Glutamatergic neuron (in vitro differentiated cells): ENCODE results near the gene VSTM2B. TPM values are rescaled to one million over a fixed set of nuclear protein-coding genes. Genes with fewer than 3 reads are reported as not detected.

ENCODE experiments used
- DNase-seq: peaks from one replicate; pipeline ENCODE4 v3.0.0; 2022
- H3K27ac Mint-ChIP-seq: one replicate; pipeline ENCODE4 v1.8.0; 2020; ENCODE audit warnings: mild to moderate bottlenecking, mixed read lengths, inconsistent platforms; ENCODE audit not compliant: unreplicated experiment
- H3K27me3 Mint-ChIP-seq: one replicate; pipeline ENCODE4 v1.8.0; 2020; ENCODE audit warnings: mild to moderate bottlenecking, moderate library complexity, mixed read lengths, inconsistent platforms; ENCODE audit not compliant: unreplicated experiment
- H3K36me3 Mint-ChIP-seq: one replicate; pipeline ENCODE4 v1.8.0; 2020; ENCODE audit warnings: mild to moderate bottlenecking, mixed read lengths, inconsistent platforms; ENCODE audit not compliant: unreplicated experiment
- H3K4me1 Mint-ChIP-seq: one replicate; pipeline ENCODE4 v1.8.0; 2020; ENCODE audit warnings: mild to moderate bottlenecking, low read depth, mixed read lengths, inconsistent platforms; ENCODE audit not compliant: unreplicated experiment
- H3K4me3 Mint-ChIP-seq: one replicate; pipeline ENCODE4 v1.8.0; 2020; ENCODE audit warnings: mild to moderate bottlenecking, mixed read lengths, inconsistent platforms; ENCODE audit not compliant: unreplicated experiment
- H3K9me3 Mint-ChIP-seq: one replicate; pipeline ENCODE4 v1.8.0; 2020; ENCODE audit warnings: mild to moderate bottlenecking, moderate library complexity, mixed read lengths, inconsistent platforms; ENCODE audit not compliant: unreplicated experiment
- CTCF ChIP-seq: fragments of 200-600 bp; sonication (generic); IDR thresholded peaks from one replicate; pipeline ENCODE4 v1.5.0; 2021; ENCODE audit not compliant: partially characterized antibody, unreplicated experiment
- total RNA-seq: library from RNA; stranded (reverse); fragmentation: NEBNext Ultra II Directional; extraction: Animal tissue kit (Norgen Biotek cat#: 25700); gene quantifications from one replicate; pipeline ENCODE4 v1.2.1, GENCODE V29; 2021; ENCODE audit not compliant: unreplicated experiment

VSTM2B gene
- total RNA-seq, 1 donor from 2014 or later: 16.6 TPM

GRCh38 chr19:29579308-29579910, 53.6 kb downstream of the VSTM2B start:
- Mint-ChIP-seq H3K4me3 (no peak overlapping the region), H3K27ac (no peak overlapping the region), H3K9me3 (no peaks in the 10 kb centered on the region), H3K36me3 (peaks cover 5% of the 10 kb centered on the region), H3K4me1 (peaks cover 13% of the 10 kb centered on the region), H3K27me3 (peaks cover 8% of the 10 kb centered on the region)
- no peak for TF ChIP-seq CTCF
- DNase-seq: no peak

GRCh38 chr19:29581398-29581797, 55.6 kb downstream of the VSTM2B start:
- no peak for TF ChIP-seq CTCF
- DNase-seq: no peak
- Mint-ChIP-seq H3K4me1 (peaks cover 6% of the 10 kb centered on the region), H3K27me3 (peaks cover 8% of the 10 kb centered on the region), H3K4me3 (no peak overlapping the region), H3K27ac (no peak overlapping the region), H3K36me3 (peaks cover 5% of the 10 kb centered on the region), H3K9me3 (no peaks in the 10 kb centered on the region)

DNA sequence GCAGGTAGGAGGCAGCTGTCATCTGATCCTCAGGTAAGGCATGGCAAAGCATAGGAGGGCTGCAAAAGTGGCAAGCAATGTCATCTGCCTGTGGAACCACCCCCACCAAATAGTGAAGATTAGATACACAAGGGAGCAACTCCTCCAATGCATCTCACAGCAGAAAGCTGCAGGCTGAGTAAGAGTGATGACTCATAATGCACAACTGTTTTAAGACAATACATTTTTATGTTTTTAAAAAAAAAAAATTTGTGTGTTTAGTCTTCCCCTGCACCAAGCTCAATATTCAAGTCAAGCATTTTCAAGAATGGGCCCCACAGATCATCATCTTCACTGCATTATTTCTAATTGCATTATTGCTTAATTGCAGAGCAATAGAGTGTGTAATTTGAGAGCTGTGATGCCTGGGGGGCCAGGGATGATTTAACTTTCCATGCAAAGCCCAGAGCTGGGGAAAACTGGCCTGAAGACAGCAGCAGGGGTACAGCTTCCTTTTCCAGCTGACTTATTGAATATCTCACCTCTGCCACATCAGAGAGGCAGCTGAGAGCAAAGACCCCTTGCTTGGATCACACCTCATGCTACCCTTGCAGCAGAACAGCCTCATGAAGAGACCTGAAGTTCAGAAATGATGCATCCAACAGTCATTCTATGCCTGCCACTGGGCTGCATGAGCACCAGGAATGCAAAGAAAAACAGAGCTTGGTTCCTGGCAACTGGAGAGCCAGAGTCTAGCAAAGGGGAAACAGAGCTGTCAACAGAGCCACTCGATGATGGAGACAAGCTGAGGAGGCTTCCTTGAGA, 57.6 kb downstream of the VSTM2B start:
- H3K4me1 Mint-ChIP-seq: no peaks in the 10 kb centered on the region
- peaks cover 9% of the 10 kb centered on the region for H3K27me3 Mint-ChIP-seq
- no peak for TF ChIP-seq CTCF
- H3K36me3 Mint-ChIP-seq: peaks cover 5% of the 10 kb centered on the region
- no peak overlapping the region for H3K27ac Mint-ChIP-seq
- H3K4me3 Mint-ChIP-seq: no peak overlapping the region
- no peak for DNase-seq
- no peaks in the 10 kb centered on the region for H3K9me3 Mint-ChIP-seq

GRCh38 chr19:29586401-29586800, 60.6 kb downstream of the VSTM2B start:
- Mint-ChIP-seq H3K36me3 (peaks cover 5% of the 10 kb centered on the region), H3K27me3 (peaks cover 6% of the 10 kb centered on the region), H3K4me3 (no peak overlapping the region), H3K9me3 (no peaks in the 10 kb centered on the region), H3K4me1 (no peaks in the 10 kb centered on the region), H3K27ac (no peak overlapping the region)
- DNase-seq: no peak
- no peak for TF ChIP-seq CTCF

GRCh38 chr19:29587059-29587458, 61.3 kb downstream of the VSTM2B start:
- no peak overlapping the region for H3K4me3 Mint-ChIP-seq
- no peak overlapping the region for H3K27ac Mint-ChIP-seq
- no peaks in the 10 kb centered on the region for H3K9me3 Mint-ChIP-seq
- H3K27me3 Mint-ChIP-seq: peaks cover 8% of the 10 kb centered on the region
- no peaks in the 10 kb centered on the region for H3K4me1 Mint-ChIP-seq
- peaks cover 3% of the 10 kb centered on the region for H3K36me3 Mint-ChIP-seq
- no peak for TF ChIP-seq CTCF
- no peak for DNase-seq
